GM21528 (cell line): ENCODE measurements around the gene NACA2.
"Not testable (repeated sequence)": the region's sequence is repeated elsewhere in the genome, so short reads cannot be mapped to it uniquely, and the experiment has no call there.

Experiments
- ATAC-seq: cut with Tn5 transposase; IDR thresholded peaks from one replicate; pipeline ENCODE4 v1.9.1; 2021; ENCODE audit warnings: mild to moderate bottlenecking, moderate library complexity; ENCODE audit not compliant: unreplicated experiment, low FRiP score

NACA2 gene

DNA sequence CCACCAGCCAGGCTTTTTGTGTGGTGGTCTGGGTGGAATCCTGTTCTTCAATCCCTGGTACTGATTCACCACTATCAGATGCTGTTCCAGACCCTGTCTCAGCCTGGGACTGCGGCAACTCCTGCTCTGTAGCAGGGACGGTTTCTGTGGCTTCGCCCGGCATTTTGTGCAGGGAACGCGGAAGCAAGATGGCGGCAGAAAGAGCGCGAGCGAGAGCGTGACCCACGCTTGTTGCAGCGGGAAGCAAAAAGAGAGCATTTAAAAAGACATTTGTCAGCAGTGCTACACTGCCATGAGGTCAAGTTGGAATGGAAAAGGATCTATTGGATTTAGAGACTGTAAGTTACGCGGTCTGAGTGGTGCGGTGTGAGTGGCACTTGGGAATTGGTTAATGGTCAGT is at the start of gene NACA2:
TSS of gene NACA2 (minus strand) at position 202 of the 400 bp plus-strand sequence. CDS start at position 163, 39 bp downstream.
- ATAC-seq: no peak

DNA sequence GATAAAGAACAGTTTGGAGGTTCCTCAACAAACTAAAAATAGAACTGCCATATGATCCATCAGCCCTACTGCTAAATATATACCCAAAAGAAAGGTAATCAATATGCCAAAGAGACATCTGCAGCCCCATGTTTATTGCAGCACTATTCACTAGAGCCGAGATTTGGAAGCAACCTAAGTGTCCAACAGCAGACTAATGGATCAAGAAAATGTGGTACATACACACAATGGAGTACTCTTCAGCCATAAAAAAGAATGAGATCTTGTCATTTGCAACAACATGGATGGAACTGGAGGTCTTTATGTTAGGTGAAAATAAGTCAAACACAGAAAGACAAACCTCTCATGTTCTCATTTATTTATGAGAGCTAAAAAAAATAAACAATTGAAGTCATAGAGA is 48.8 kb upstream of the NACA2 start:
- no peak for ATAC-seq

DNA sequence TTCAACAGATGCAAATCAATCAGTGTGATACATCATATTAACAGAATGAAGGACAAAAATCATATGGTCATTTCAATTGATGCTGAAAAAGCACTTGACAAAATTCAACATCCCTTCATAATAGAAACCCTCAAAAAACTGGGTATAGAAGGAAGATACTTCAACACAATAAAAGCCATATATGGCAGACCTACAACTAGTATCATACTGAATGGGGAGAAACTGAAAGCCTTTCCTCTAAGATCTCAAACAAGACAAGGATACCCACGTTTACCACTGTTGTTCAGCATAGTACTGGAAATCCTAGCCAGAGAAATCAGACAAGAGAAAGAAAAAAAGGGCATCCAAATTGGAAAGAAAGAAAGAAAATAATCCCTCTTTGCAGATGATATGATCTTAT is 47.1 kb upstream of the NACA2 start:
- no peak for ATAC-seq

DNA sequence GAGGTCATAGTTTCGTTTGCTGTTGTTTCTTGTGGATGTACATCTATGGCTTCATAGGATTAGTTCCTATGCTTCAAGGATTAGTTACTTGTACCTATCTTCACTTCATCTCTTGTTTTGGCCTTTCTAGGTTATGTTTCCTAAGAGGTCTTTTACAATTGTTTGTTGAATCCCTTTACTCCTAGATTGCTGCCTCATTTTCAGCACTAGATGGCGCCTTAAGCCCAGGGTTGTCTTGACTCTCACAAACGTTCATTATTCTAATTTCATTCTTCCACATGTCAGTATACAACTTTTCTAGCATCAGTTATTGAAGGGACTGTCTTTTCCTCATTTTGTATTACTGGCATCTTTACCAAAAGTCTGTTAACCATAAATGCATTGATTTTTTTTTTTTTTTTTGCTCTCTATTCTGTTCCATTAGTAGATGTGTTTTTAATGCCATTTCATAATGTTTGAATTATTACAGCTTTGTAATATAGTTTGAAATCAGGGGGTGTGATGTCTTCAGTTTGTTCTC is 45.0 kb upstream of the NACA2 start:
- ATAC-seq: no peak

DNA sequence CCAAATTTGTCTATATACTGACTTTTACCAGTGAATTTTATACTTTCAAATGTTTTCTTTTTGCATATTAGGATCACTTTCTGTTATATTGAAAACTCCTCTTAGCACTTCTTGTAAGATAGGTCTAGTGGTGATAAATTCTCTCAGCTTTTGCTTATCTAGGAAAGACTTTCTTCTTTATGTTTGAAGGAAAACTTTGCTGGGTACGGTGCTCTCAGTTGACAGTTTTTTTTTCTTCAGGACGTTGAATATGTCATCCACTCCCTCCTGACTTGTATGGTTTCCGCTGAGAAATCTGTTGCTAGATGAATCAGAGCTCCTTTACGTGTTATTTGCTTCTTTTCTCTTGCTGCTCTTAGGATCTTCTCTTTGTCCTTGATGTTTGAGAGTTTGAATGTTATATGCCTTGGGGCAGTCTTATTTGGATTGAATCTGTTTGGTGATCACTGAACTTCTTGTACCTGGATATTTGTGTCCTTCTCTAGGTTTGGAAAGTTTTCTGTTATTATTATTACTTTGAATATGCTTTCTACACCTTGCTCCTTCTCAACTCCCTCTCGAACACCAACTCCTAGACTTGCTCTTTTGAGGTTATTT is 44.0 kb upstream of the NACA2 start:
- no peak for ATAC-seq

DNA sequence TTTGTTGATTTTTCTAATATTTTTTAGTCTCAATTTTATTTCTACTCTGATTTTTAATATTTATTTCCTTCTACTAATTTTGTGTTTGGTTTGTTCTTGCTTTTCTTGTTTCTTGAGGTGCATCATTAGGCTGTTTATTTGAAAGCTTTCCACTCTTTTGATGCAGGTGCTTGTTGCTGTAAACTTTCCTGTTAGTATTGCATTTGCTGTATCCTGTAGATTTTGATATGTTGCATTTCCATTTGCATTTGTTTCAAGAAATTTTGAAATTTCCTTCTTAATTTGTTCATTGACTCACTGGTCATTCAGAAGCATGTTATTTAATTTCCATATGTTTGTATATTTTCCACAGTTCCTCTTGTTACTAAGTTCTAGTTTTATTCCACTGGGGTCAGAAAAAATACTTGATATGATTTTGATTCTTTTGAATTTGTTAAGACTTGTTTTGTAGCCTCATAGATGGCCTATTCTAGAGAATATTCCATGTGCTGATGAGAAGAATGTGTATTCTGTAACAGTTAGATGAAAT is 43.1 kb upstream of the NACA2 start:
- no peak for ATAC-seq

DNA sequence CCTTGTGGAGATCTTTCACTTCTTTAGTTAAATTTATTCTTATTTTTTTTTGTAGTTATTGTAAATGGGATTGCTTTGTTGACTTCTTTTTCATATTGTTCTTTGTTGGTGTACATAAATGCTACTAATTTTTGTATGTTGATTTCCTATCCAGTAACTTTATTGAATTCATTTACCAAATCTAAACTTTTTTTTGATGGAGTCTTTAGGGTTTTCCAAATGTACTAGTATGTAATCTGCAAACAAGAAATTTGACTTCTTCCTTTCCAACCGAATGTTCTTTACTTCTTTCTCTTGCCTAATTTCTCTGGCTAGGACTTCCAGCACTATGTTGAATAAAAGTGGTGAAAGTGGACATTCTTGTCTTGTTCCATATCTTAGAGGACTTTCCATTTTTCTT is 41.8 kb upstream of the NACA2 start:
- ATAC-seq: no peak

DNA sequence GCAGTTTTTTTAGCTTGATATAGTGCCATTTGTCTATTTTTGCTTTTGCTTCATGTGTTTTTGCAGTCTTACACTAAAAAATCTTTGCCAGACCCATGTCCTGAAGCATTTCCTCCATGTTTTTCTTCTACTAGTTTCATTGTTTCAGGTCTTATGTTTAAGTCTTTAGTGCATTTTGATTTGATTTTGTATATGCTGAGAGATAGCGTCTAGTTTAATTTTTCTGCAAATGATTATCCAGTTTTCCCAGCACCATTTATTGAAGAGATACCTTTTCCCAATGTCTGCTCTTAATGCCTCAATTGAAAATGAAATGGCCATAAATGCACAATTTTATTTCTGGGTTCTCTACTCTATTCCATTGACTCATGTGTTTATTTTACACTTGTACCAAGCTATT is 40.8 kb upstream of the NACA2 start:
- no peak for ATAC-seq

DNA sequence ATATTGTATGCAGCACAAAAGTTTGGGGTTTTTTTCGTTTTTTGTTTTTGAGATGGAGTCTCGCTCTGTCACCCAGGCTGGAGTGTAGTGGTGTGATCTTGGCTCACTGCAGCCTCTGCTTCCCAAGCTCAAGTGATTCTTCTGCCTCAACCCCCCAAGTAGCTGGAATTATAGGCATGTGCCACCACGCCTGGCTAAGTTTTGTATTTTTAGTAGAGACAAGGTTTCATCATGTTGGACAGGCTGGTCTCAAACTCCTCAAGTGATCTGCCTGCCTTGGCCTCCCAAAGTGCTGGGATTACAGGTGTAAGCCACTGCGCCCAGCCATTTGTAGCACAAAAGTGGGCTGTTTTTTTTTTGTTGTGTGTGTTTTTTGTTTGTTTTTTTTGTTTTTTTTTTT is 37.1 kb upstream of the NACA2 start:
- not testable (repeated sequence) for ATAC-seq

DNA sequence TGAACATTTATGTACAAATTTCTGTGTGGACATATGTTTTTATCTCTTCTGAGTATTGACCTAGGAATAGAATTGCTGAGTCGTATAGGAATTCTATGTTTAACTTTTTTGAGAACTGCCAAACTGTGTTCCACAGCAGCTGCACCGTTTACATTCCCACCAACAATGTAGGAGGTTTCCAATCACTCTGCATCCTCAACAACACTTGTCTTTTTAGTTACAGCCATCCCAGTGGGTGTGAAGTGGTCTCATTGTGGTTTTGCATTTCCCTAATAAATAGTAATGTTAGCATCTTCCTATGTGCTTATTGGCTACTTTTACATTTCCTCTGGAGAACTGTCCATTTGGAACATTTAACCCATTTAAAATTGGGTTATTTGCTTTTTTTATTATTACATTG is 36.6 kb upstream of the NACA2 start:
- ATAC-seq: no peak

DNA sequence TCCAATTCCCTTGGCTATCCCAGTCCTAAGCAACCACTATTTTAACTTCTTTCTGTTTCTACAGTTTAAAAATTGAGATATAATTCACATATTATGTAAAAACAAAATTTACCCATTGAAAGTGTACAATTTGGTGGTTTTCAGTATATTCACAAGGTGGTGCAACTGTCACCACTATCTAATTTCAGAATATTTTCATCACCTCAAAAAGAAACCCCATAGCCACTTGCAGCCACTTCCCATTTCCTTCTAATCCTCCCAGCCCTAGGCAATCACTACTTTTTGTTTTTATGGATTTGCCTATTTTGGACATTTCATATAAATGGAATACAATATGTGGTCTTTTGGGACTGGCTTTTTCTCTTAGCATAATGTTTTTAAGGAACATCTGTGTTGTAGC is 36.1 kb upstream of the NACA2 start:
- no peak for ATAC-seq

DNA sequence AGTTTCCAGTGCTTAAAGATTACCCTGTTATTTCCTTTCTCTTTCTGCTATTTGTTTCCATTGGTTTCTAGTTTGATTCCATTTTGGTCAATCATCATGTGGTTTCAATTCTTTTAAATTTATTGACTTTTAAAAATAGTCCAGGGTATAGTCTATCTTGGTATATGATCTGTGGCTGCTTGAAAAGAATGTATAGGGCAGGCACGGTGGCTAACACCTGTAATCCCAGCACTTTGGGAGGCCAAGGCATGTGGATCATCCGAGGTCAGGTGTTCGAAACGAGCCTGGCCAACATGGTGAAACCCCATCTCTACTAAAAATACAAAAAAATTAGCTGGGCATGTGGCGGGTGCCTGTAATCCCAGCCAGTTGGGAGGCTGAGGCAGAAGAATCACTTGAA is 34.5 kb upstream of the NACA2 start:
- no peak for ATAC-seq

DNA sequence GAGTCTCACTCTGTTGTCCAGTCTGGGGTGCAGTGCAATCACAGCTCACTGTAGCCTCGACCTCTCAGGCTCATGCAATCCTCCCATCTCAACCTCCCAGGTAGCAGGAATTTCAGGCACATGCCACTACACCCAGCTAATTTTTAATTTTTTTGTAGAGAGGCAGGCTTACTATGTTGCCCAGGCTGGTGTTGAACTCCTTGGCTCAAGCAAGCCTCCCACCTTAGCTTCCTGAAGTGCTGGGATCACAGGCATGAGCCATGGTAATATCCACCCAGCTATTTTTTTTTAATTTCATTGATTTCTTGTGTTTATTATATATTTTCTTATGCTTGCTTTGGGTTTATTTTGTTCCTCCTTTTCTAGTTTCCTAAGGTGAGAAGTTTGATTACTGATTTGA is 33.9 kb upstream of the NACA2 start:
- no peak for ATAC-seq

DNA sequence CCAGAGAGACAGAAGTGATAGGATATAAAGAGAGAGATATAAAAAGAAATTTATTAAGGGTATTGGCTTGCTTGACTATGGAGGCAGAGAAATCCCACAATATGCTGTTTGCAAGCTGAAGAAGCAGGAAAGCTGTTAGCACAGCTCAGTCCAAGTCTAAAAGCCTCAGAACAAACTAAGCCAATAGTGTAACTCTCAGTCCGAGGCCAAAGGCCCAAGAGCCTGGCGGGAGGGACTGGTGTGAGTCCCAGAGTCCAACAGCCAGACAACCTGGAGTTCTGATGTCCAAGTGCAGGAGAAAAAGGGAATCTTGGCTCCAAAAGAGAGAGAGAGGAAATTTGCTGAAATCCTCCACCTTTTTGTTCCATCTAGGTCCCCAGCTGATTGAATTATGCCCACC is 30.3 kb upstream of the NACA2 start:
- ATAC-seq: no peak

DNA sequence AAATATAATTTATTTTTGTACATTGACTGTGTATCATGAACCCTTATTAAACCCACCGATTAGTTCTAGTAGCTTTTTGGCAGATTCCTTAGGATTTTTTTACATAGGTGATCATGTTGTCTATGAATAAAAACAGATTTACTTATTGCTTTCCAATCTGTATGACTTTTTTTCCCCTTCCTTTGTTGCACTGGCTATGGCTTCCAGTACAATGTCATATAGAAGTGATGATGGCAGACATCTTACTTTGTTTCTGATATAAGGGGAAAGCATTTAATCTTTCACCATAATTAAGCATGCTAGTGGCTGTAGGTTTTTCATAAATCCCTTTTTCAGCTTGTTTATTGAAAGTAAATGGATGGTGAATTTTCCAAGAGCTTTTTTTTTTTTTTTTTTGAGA is 28.9 kb upstream of the NACA2 start:
- ATAC-seq: no peak

DNA sequence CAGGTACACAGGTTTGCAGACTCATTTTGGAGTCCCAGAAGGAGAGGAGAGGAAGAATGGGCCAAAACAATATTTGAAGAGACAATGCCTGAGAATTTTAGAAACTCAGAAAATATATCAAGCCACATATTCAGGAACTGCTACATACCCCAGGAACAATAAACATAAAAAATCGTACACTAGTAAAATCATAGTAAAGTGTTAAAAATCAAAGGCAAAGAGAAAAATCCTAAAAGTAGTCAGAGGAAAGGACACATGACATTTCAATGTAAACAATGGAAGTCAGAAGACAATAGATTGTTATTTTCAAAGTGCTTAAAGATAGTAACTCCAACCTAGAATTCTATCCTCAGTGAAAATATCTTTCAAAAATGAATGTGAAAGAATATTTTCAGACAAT is 28.5 kb upstream of the NACA2 start:
- ATAC-seq: no peak

DNA sequence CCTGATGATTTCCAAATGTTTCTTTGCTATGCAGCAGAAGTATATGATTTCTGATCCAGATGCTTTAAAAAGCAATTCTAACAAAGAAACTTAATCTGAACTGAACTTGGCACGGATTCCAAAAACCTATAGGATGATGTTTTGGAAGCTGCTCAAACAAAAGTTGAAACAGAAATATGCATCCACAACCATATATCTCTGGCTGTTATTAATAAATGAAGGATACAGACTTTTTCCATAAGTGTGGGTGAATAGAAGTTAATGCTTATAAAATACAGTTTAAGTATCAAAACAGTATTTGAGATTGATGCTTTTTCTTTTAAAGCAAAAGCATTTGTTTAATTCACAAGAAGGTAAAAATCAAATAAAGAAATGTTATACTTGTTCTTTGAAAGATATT is 27.9 kb upstream of the NACA2 start:
- no peak for ATAC-seq

DNA sequence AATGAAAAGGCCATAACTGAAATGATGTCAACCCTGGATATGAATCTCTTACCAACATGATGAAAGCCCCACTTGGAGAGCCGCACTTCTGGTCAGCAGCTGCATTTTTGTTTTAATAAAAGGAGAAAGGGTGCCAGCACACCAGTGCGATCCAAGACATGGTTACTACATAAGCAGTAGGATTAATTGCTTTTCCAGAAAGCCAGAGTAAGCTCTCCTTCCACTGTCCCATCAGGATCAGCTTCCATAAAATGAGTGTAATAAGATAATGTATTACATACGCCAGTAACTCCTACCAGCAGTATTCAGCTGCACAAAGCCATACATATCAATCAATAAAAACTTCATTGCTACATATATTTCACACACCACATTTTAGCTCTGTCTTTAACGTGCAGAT is 26.3 kb upstream of the NACA2 start:
- no peak for ATAC-seq

DNA sequence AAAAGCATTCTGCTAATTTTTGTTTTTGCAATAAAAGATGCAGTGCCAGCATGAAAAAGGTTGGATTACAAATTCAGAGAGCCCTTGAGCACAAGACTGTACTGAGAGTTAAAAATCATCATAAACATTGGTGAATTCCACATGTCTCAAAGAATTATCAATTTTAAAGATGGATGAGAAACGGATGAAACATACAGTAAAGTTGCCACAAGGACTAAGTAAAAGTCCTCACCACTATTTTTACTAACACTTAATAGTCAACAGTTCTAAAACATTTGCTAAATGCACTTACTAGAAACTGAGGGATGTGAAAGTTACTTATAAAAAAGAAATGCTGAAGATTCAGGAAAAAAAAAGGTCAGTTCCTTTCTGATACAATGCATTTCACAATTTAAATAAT is 25.8 kb upstream of the NACA2 start:
- no peak for ATAC-seq

DNA sequence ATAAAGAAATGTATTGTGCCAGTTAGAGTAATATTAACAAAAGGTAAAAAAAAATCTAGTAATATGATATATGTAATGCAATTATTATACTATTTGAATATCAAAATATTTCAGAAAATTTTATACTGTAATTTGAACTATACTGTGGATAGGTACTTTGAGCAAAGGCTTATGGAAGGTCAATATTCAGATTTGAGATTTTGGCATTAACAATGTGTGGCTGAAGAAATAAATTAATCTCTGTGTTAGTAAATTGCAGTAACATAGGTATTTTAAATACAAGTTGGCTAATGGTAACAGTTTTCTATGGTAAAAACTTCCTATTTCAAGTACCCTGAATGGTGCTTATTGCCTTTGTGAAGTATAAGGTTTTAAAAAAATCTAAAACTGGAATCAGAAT is 23.2 kb upstream of the NACA2 start:
- ATAC-seq: no peak

DNA sequence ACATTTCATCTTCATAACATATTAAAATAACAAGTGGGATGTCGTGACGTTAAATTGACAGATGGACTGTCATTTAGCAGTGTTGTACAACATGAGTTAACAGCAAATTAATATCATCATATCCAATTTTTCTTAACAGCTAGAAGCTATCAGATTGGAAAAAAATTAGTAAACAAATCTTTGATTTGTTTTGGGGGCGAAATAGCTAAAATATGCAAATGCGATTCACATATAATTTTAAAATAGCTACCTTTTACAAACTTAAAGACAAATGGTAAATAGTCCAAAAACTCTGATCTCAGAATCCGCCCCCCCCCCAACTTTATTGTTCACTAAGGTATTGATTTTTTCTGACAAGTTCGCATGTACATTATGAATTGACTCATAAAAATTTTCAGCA is 20.3 kb upstream of the NACA2 start:
- no peak for ATAC-seq

DNA sequence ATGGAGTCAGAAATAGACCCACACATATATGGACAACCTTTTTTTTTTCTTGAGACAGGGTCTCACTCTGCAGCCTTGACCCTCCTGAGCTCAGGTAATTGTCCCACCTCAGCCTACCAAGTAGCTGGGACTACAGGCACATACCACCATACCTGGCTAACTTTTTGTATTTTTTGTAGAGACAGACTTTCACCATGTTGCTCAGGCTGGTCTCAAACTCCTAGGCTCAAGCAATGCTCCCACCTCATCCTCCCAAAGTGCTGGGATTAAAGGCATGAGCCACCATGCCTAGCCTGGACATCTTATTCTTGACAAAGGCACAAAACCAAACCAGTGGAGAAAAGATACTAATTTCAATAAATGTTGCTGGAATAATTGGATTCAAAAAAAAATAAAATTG is 14.7 kb upstream of the NACA2 start:
- ATAC-seq: no peak

DNA sequence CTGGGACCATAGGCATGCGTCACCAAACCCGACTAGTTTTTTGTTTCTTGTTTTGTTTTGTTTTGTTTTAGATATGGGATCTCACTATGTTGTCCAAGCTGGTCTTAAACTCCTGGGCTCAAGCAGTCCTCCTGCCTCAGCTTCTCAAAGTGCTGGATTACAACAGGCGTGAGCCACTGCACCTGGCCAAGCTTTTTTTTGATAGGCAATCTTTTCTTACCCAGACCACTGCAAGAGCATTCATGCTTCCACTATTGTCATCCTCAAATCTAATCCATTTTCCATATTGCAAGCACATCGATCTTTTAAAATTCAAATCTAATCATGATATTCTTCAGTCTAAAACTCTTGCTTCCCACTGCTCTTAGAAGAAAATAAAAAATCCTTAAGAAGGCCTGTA is 10.3 kb upstream of the NACA2 start:
- no peak for ATAC-seq
